Keratinocyte (primary cell): ENCODE results near the gene IGHMBP2. TPM values are rescaled to one million over a fixed set of nuclear protein-coding genes. Genes with fewer than 3 reads are reported as not detected.

Experiments used
- DNase-seq: peaks from one replicate; pipeline ENCODE4 v3.0.0-alpha.2; 2011; ENCODE audit warnings: low read depth, missing footprints, low spot score
- FAIRE-seq: peaks from 2 replicates; lab custom pipeline; 2011; peaks lifted over from hg19 to GRCh38; lab: Jason Lieb, UNC
- H2AFZ ChIP-seq: 2 replicates; pipeline ENCODE4 v1.6.0; 2012; ENCODE audit warnings: low read length, control low read depth, inconsistent platforms; ENCODE audit not compliant: control insufficient read depth
- H3K27ac ChIP-seq: 2 replicates; pipeline ENCODE4 v1.5.1; 2011; ENCODE audit warnings: low read length; ENCODE audit not compliant: control insufficient read depth, insufficient read depth
- H3K27me3 ChIP-seq: 3 replicates; pipeline ENCODE4 v1.6.0; 2011; ENCODE audit warnings: low read length; ENCODE audit not compliant: control insufficient read depth, insufficient read depth; ENCODE audit errors: extremely low read depth
- H3K36me3 ChIP-seq, 2 experiments: 2 replicates in 1 of 2; 3 replicates in 1 of 2; pipeline ENCODE4 v1.5.1; 2011; ENCODE audit warnings: low read length in 2 of 2, mild to moderate bottlenecking in 1 of 2; ENCODE audit not compliant: control insufficient read depth in 2 of 2, insufficient read depth in 2 of 2; ENCODE audit errors: extremely low read depth in 1 of 2
- H3K4me1 ChIP-seq: 3 replicates; pipeline ENCODE4 v1.5.1; 2011; ENCODE audit warnings: low read length; ENCODE audit not compliant: control insufficient read depth, insufficient read depth; ENCODE audit errors: extremely low read depth
- H3K4me2 ChIP-seq: 3 replicates; pipeline ENCODE4 v1.6.0; 2011; ENCODE audit warnings: low read depth, low read length; ENCODE audit not compliant: control insufficient read depth, insufficient read depth; ENCODE audit errors: extremely low read depth
- H3K4me3 ChIP-seq, 3 experiments: fragments of 200-600 bp in 1 of 3; sonication (generic) in 1 of 3; 2 replicates in 2 of 3; 3 replicates in 1 of 3; pipeline ENCODE4 v1.5.1; 2011 to 2016; ENCODE audit warnings: low read length in 3 of 3, mild to moderate bottlenecking in 3 of 3, control low read depth in 2 of 3, inconsistent platforms in 1 of 3, low read depth in 1 of 3, mixed read lengths in 1 of 3, mixed run types in 1 of 3, moderate library complexity in 1 of 3; ENCODE audit not compliant: control insufficient read depth in 2 of 3, insufficient read depth in 2 of 3; ENCODE audit errors: extremely low read depth in 1 of 3
- H3K79me2 ChIP-seq: 2 replicates; pipeline ENCODE4 v1.6.0; 2012; ENCODE audit warnings: low read length; ENCODE audit not compliant: control insufficient read depth, insufficient read depth
- H3K9ac ChIP-seq: 3 replicates; pipeline ENCODE4 v1.6.0; 2011; ENCODE audit warnings: low read length; ENCODE audit not compliant: control insufficient read depth, insufficient read depth; ENCODE audit errors: extremely low read depth
- H3K9me1 ChIP-seq: 3 replicates; pipeline ENCODE4 v1.6.0; 2011; ENCODE audit warnings: low read length; ENCODE audit not compliant: control insufficient read depth, insufficient read depth; ENCODE audit errors: extremely low read depth
- H3K9me3 ChIP-seq: 2 replicates; pipeline ENCODE4 v1.5.1; 2012; ENCODE audit warnings: low read depth, low read length; ENCODE audit not compliant: control insufficient read depth
- H4K20me1 ChIP-seq: 3 replicates; pipeline ENCODE4 v1.6.0; 2011; ENCODE audit warnings: low read length; ENCODE audit not compliant: control insufficient read depth, insufficient read depth; ENCODE audit errors: extremely low read depth
- CTCF ChIP-seq, 3 experiments: IDR thresholded peaks in 1 of 3; conservative IDR thresholded peaks in 1 of 3; optimal IDR thresholded peaks in 1 of 3; 2 replicates in 2 of 3; 3 replicates in 1 of 3; pipeline versions ENCODE3 to v1.5.1; 2011; ENCODE audit warnings: low read length in 3 of 3, mild to moderate bottlenecking in 3 of 3, moderate library complexity in 2 of 3, control low read depth in 1 of 3, inconsistent platforms in 1 of 3; ENCODE audit not compliant: insufficient read depth in 2 of 3; ENCODE audit errors: extremely low read depth in 1 of 3
- EZH2 ChIP-seq: IDR thresholded peaks from one replicate; pipeline ENCODE4 v1.6.1; 2012; ENCODE audit warnings: inconsistent platforms, mild to moderate bottlenecking, low read length, moderate library complexity
- dilution Hi-C: fragments of 300-500 bp; cut with MboI; formaldehyde crosslinking; loops from one replicate; pipeline ENCODE4 v1.7.0; 2020; ENCODE audit warnings: low sequenced_read_pairs; ENCODE audit not compliant: extremely low pct_ligation_motif_present
- polyA plus RNA-seq, 5 experiments: library from polyadenylated mRNA; depleted of rRNA in 3 of 5; stranded (reverse) in 3 of 5; stranded (forward) in 1 of 5; unstranded in 1 of 5; fragments of >200 nt; gene quantifications; 1 replicate in 1 of 5; 2 replicates in 3 of 5; 3 replicates in 1 of 5; pipeline versions ENCODE4 v1.2.1 to v1.2.3, GENCODE V29; 2011 to 2012; ENCODE audit warnings: missing spikeins in 2 of 5, low read depth in 1 of 5, low replicate concordance in 1 of 5

IGHMBP2 gene
- polyA plus RNA-seq, 1 donor (not counting 4 experiments of a cell fraction or from before 2014, with no cell fraction given), result 10.0 TPM

GRCh38 chr11:68910965-68911364 is 7.3 kb downstream of the IGHMBP2 start:
- Histone ChIP-seq H3K27ac (no peak overlapping the region), H3K36me3 (peaks cover 23 to 27% of the 10 kb centered on the region in 2 experiments)
- no peak for FAIRE-seq

GRCh38 chr11:68911731-68912130 is 8.0 kb downstream of the IGHMBP2 start:
- H3K4me1 ChIP-seq, result no peaks in the 10 kb centered on the region
- FAIRE-seq (no peak), DNase-seq (no peak)
- H3K4me2 ChIP-seq, result no peak overlapping the region
- H2AFZ ChIP-seq, result no peak overlapping the region
- no peaks in the 10 kb centered on the region for H4K20me1 ChIP-seq
- H3K27ac ChIP-seq, result no peak overlapping the region
- H3K36me3 ChIP-seq, result peaks cover 23 to 33% of the 10 kb centered on the region in 2 experiments
- TF ChIP-seq EZH2, result no peak
- TF ChIP-seq CTCF (optimal IDR thresholded peaks at IDR 0.05 in 1 of 3, IDR thresholded peaks at IDR 0.05 in 1 of 3, conservative IDR thresholded peaks at IDR 0.05 in 1 of 3; ENCODE audit: extremely low read depth in 1 of 3, insufficient read depth in 2 of 3, low read length in 3 of 3), result no peak
- no peak overlapping the region for H3K4me3 ChIP-seq
- no peaks in the 10 kb centered on the region for H3K9me1 ChIP-seq
- dilution Hi-C loops, result no loop called here
- no peaks in the 10 kb centered on the region for H3K9me3 ChIP-seq
- no peaks in the 10 kb centered on the region for H3K79me2 ChIP-seq
- no peak overlapping the region for H3K9ac ChIP-seq
- no peaks in the 10 kb centered on the region for H3K27me3 ChIP-seq

More at GRCh38 chr11:68910965-68911364, 7.3 kb downstream of the IGHMBP2 start:
- Histone ChIP-seq H3K4me3 (no peak overlapping the region), H3K79me2 (peaks cover 3% of the 10 kb centered on the region), H3K4me2 (no peak overlapping the region), H4K20me1 (no peaks in the 10 kb centered on the region), H3K27me3 (no peaks in the 10 kb centered on the region), H3K9me1 (no peaks in the 10 kb centered on the region), H3K9ac (no peak overlapping the region), H3K4me1 (peaks cover under 1% of the 10 kb centered on the region), H3K9me3 (no peaks in the 10 kb centered on the region), H2AFZ (no peak overlapping the region)
- TF ChIP-seq EZH2 (no peak), CTCF (optimal IDR thresholded peaks at IDR 0.05 in 1 of 3, IDR thresholded peaks at IDR 0.05 in 1 of 3, conservative IDR thresholded peaks at IDR 0.05 in 1 of 3; ENCODE audit: extremely low read depth in 1 of 3, insufficient read depth in 2 of 3, low read length in 3 of 3) (no peak)
- dilution Hi-C loops, result no loop called here
- no peak for DNase-seq
